Stimulated activated CD8-positive, alpha-beta memory T cell treated with anti-CD3 and anti-CD28 coated beads, Interleukin-4, amount 100 ng/mL, for 24 hours (primary cell): ENCODE data around the gene CHCHD5.
"Not testable (repeated sequence)": the region's sequence is repeated elsewhere in the genome, so short reads cannot be mapped to it uniquely, and the experiment has no call there.

Experiments used
- DNase-seq: peaks from one replicate; pipeline ENCODE4 v3.0.0-alpha.2; 2020; ENCODE audit warnings: low read depth

The CHCHD5 gene

DNA sequence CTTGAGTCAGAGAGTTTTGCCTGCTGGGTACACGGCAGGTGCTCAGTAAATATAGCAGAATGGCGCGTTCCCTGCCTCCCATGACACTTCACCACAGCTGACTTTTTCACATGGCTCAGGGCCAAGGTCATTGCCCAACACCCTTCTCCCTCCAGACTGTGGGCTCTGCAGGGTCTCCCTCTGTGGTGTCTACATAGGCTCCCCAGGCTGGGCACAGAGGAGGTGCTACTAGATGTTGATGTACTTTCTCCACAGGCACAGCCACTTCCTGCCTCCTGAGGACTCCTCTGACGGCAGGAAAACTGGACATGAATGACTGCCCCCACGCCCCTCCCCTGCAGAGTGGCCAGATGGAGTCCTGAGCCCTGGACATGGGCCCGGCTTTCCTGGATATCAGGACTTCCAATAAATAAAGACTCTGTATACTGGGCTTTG, 4.2 kb downstream of the CHCHD5 start:
- no peak for DNase-seq

DNA sequence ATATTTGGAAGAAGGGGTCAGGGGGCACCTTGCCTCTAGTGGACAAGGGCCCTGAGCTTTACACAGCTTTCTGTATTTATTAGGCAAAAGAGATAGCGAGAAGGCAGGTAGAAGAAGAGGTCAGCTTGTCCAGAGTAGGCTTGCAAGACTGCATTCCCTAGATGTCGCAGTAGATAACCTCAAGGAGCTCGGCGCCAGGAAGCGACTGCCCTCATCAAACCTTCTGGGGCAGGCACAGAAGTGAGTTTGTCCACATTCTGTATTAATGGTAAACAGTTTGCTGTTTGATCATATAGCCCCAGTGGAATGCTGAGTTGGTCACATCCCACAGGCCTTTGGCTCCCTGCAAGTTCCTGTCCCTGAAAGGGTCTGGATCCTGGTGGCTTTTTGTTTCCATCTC, 7.0 kb downstream of the CHCHD5 start:
- DNase-seq: no peak

DNA sequence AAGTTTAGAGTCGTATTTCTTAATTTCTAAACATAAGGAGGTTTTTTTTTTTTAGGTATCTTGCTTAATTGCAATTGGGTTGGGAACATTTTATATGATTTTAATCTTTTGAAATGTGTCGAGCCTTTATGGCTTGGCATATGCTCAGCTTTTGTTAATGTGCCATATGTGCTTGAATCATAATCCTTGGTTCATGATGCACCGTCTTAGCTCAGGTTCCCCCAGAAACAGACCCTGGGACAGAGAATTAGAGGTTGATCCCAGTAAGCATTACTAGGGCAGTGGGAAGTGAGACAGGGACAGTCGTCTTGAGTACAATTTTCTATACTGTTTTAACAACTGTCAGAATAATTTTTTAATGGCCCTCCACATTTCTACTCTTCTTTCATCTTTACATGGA, 9.3 kb downstream of the CHCHD5 start:
- no peak for DNase-seq

DNA sequence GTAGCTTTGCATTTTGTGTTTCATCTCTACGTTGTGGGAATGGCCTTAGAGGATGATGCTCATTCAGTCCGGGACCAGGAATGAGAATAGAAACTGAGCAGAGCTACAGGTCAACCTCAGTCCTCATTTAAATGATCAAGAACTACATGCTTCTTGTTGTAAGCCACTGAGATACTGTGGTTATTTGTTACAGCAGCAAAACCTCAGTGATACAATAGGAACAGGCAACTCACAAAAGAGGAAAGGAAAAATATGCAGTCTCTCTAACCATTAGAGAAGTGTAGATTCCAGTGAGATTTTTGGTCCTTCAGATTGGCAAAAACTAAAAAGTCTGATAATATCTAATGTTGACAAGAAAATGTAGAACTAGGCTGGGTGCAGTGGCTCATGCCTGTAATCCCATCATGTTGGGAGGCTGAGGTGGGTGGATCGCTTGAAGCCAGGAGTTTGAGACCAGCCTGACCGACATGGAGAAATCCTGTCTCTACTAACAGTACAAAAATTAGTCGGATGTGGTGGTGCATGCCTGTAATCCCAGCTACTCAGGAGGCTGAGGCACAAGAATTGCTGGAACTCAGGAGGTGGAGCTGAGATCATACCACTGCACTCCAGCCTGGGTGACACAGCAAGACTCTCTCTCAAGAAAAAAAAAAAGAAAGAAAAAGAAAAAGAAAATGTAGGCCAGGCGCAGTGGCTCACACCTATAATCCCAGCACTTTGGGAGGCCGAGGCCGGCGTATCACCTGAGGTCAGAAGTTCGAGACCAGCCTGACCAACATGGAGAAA, 13.3 kb downstream of the CHCHD5 start:
- no peak for DNase-seq

DNA sequence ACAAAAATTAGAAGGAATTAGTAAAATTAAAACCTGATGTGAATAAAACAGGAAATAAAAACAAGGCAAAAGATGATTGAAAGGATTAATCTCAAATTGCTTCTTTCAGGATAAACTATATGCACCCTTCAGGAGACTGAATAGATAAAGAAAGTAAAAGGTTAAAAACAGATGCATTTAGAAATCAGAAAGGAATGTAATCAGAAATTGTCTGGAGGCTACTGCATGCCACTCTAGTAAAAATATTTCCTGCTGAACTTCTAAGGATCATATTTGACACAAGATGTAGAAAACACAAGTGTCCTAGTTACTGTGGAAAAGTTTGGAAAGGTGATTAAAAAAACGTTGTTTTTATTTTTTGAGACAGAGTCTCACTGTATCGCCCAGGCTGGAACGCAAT, 16.2 kb downstream of the CHCHD5 start:
- DNase-seq: no peak

DNA sequence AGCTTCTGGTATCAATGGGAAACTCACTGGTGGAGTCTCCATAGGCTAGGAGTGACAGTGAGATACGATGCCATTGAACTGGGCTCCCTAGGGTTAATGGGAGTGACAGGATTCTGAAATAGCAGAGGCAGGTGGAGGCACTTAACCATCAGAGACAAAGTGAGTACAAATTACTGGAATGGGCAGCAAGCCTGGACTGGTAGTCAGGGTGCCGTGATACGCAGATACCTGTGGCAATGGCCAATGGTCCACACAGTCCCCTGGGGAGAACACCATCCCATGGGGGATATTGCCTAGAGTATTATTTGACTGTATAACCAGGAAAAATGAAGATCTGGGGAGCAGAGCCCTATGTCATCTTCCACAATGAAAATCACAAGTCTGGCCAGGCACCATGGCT, 17.3 kb downstream of the CHCHD5 start:
- DNase-seq: no peak

DNA sequence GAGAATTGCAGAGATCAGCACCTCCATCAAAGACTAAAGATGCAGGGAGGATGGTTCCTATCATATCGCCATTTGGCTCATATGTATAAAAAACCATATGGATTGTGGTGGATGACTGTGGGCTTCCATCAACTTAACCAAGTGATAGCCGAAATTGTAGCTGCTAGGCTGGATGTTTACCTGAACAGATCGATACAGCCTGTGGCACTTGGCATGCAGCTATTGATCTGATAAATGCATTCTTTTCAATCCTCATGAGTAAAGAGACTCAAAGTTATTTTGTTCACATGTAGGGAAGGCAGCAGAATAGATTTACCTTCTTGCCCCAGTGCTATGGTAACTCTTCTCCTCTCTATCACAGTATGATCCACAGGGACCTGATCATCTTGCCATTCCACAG, 18.5 kb downstream of the CHCHD5 start:
- no peak for DNase-seq

DNA sequence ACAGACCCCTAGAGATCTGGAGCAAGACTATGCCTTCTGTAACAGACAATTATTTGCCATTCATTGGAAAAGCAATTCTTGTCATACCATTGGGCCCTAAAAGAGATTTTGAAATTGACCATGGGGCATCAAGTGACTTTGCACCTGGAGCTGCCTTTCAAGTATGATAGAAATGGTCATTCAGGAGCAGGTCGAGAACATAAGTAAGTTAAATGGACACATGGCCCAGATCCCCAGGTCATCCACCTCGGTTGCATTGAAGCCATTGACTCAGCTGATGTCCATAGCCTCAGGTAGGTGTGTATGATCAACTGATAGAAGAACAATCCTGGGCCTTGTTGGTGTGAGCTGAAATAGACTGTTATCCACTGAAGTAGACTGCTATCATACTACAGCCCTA, 19.3 kb downstream of the CHCHD5 start:
- no peak for DNase-seq

DNA sequence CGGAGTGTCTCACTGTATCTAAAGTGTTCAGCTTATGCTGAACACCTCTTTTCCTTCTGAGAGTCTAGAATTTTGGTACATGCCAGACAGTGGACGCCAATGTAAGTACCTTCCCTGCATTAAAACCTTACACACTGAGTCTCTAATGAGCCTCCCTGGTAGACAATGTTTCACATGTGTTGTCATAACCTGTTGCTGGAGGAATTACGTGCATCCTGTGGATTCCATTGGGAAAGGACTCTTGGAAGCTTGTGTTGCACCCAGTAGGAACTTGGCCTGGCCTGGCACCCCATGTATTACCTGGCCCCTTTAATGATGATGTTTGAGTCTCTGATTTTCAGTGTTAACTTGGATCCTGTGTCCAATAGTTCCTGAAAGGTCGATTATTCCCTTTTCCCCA, 20.5 kb downstream of the CHCHD5 start:
- no peak for DNase-seq

DNA sequence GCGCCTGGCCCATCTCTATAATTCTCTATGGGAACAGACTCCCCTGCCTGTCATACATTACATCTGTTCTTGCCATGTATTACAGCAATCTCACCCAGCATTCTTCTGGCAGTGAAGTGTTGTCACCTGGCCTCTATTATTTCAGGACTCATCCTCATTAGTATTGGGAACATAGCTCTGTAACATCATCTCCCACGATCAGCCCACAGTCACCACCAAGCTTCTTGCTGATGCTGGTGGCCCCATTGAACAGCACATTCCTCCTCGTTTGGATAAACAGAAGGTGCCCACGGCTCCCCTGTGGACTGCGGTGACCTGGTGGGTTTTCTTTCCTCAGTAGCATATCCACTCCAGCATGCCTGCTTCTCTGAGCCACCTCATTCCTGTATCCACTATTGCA, 21.5 kb downstream of the CHCHD5 start:
- DNase-seq: no peak

DNA sequence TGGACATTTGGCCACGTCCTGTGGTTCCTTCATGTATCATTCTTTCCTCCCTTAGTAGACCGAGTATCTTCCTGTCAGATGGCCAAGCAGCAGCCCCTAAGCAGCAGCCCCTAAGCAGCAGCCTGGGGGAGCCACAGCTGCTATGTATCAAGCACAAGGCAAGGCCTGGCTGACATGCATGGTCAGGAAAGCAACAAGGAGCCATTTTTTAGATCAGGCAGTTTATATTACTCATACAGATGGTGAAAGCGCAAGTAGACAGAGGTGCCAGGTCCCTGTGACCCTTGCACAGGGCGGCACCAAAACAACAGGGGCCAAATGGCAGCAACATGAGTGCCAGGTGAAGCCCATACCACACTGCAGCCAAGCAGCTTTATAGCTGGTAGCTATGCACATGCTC, 22.1 kb downstream of the CHCHD5 start:
- DNase-seq: no peak

DNA sequence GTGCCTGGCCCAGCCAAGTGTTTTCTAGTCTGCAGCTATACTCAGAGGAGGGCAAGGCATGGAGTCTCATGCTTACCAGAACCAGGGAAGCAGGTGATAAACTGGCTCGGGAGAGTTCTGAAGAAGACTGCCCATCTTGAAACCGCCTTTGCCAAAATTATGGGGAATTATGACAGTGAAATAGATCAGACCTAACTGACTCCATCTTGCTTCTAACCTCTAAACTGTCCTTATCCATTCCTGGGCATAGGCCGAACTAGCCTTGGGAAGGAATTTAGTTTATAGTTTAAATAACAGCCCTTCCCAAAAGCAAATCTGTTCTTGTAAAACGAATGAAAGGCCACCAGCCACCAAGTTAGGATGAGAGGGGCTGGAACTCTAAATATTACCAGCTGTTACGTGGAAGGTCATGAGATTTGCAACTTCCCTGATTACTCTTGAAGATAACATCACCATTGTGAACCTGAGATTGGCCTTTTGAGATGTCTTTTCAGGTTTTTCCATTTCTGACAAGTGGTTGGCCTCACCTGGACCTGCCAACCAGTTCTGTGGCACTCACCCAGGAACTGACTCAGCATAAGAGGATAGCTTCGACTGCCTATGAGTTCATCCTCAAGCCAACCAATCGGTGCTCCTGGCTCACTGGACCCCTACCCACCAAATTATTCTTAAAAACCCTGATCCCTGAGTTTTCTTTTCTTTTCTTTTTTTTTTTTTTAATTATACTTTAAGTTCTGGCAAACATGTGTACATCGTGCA, 23.4 kb downstream of the CHCHD5 start:
- DNase-seq: no peak

DNA sequence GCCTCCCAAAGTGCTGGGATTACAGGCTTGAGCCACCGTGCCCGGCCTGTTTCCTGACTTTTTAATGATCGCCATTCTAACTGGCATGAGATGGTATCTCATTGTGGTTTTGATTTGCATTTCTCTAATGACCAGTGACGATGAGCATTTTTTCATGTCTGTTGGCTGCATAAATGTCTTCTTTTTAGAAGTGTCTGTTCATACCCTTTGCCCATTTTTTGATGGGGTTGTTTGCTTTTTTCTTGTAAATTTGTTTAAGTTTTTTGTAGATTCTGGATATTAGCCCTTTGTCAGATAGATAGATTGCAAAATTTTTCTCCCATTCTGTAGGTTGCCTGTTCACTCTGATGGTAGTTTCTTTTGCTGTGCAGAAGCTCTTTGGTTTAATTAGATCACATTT, 24.9 kb downstream of the CHCHD5 start:
- not testable (repeated sequence) for DNase-seq

DNA sequence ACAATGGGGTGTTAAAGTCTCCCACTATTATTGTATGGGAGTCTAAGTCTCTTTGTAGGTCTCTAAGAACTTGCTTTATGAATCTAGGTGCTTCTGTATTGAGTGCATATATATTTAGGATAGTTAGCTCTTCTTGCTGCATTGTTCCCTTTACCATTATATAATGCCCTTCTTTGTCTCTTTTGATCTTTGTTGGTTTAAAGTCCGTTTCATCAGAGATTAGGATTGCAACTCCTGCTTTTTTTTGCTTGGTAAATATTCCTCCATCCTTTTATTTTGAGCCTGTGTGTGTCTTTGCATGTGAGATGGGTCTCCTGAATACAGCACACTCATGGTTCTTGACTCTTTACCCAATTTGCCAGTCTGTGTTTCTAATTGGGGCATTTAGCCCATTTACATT, 27.9 kb downstream of the CHCHD5 start:
- not testable (repeated sequence) for DNase-seq

DNA sequence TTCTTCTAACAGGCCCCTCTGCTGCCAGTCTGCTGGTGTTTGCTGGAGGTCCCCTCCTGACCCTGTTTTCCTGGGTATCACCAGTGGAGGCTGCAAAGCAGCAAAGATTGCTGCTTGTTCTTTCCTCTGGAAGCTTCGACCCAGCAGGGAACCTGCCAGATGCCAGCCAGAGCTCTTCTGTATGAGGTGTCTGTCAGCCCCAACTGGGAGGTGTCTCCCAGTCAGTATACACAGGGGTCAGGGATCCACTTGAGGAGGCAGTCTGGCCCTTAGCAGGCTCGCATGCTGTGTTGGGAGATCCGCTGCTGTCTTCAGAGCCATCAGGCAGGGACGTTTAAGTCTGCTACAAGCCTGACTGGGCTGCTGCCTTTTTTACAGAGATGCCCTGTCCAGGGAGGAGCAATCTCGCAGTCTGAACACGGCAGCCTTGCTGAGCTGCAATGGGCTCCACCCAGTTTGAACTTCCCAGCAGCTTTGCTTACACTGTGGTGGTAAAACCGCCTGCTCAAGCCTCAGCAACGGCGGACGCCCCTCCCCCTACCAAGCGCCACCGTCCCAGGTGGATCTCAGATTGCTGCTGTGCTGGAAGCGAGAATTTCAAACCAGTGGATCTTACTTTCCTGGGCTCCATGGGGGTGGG, 29.9 kb downstream of the CHCHD5 start:
- no peak for DNase-seq

DNA sequence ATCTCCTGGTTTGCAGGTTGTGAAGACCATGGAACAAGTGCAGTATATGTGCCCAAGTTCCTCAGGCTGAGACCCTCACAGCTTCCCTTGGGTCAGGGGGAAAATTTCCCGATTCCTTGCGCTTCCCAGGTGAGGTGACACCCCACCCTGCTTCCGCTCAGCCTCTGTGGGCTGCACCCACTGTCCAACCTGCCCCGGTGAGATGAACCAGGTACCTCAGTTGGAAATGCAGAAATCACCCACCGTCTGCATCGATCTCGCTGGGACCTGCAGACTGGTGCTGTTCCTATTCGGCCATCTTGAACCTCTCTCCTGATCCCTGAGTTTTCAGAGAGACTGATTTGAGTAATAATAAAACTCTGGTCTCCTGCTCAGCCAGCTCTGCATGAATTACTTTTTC, 30.6 kb downstream of the CHCHD5 start:
- no peak for DNase-seq

DNA sequence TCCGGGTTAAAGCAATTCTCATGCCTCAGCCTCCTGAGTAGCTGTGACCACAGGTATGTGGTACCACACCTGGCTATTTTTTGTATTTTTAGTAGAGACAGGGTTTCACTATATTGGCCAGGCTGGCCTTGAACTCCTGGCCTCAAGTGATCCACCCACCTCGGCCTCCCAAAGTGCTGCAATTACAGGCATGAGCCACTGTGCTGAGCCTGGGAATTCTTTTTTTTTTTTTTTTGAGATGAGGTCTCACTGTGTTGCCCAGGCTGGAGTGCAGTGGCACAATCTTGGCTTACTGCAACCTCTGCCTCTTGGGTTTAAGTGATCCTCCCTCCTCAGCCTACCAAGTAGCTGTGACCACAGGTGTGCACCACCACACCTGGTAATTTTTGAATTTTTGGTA, 31.4 kb downstream of the CHCHD5 start:
- DNase-seq: not testable (repeated sequence)

DNA sequence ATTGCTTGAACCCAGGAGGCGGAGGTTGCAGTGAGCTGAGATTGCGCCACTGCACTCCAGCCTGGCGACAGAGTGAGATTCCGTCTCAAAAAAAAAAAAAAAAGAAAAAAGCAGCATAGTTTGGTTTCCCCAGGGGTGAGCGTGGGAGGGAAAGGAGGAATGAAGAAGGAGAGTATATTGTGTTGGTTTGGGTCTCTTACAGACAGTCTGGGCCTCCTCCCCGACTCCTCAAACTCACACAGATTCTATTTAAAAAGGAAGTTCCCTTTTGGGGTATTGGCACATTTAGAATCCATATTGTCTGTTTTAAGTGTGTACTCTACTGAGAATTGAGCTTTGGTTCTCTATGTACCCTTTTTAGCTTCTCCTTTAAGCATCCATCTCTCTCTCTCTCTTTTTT, 34.0 kb downstream of the CHCHD5 start:
- DNase-seq: no peak

DNA sequence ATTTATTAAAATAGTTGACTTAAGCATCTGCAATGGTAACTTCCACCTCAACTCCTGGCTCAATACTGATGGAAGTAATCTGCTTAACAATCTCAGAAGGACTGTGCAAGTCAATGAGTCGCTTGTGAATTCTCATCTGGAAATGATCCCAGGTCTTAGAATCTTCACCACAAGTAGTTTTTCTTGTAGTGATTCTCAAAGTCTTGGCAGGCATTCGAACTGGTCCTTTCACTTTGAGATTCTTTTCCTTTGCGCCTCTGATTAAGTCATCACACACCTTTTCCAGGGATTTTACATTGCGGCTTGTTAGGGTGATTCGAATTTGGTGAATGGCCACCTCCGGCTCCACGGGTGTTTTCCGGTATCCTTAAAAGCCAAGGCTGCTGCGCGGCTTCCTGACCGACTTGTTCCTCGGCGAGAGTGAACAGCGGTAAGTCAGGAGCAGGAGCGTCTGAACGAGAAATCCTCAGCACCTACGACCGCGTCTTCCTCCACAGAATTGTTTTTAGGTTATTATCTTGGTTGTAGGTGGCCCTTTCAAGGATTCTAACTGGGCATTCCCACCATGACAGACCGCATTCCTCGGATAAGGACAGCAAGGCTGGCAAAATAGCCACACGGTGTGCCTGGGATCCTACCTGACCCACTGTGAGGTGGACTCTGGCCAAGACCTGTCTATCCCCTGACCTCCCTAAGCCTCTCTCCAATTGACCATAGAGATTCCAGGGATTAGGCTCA, 37.5 kb downstream of the CHCHD5 start:
- DNase-seq: no peak

DNA sequence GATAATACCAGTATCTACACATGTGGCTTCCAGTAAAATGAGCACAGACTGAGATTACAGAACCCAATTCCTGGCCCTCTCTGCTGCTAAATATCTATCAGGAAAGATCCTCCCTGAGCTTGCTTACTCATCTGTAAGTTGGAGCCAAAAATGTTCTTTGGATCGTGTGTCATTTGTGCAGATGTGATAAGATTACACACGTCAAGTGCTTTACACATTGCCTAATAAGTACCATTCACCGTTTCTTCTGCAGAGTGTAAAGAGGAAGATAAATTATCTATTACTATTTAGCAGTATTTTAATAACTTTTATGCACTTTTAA, 38.1 kb downstream of the CHCHD5 start:
- no peak for DNase-seq

DNA sequence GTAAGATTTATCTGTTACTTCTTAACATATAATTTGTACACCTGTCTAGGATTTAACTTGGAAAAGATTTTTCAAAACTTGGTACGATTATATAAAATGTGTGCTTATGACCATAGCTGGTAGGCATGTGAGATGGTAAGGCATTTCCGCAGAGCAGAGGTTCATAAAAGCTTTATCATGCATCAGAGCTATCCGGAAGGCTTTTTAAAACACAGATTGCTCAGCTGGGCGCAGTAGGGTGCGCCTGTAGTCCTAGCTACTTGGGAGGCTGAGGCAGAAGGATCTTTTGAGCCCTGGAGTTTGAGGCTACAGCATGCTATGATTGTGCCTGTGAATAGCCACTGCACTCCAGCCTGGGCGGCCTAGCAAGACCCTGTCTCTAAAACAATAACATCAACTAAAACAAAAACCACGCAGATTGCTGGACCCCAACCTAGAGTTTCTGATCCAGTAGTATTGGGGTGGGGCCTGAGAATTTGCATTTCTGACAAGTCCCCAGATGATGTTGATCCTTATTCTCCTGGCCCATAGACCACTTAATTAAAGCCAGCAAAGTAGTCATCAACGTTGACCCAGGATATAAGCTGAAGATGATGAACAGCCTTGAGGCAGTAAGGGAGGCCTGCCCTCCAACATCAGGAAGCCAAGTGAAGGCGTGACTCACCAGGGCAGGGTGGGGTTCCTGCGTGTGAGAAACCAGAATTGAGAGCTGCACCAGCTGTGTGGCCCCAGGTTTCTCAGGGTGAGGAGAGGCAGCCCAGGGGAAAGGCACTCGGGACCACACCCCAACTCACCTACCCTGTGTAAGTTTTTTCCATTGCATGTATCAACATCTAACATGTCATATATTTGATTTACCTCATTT, 39.7 kb downstream of the CHCHD5 start:
- peak; percentile 55 for DNase-seq
